ENCODE measurements around the gene MALAT1.

MALAT1 gene

DNA sequence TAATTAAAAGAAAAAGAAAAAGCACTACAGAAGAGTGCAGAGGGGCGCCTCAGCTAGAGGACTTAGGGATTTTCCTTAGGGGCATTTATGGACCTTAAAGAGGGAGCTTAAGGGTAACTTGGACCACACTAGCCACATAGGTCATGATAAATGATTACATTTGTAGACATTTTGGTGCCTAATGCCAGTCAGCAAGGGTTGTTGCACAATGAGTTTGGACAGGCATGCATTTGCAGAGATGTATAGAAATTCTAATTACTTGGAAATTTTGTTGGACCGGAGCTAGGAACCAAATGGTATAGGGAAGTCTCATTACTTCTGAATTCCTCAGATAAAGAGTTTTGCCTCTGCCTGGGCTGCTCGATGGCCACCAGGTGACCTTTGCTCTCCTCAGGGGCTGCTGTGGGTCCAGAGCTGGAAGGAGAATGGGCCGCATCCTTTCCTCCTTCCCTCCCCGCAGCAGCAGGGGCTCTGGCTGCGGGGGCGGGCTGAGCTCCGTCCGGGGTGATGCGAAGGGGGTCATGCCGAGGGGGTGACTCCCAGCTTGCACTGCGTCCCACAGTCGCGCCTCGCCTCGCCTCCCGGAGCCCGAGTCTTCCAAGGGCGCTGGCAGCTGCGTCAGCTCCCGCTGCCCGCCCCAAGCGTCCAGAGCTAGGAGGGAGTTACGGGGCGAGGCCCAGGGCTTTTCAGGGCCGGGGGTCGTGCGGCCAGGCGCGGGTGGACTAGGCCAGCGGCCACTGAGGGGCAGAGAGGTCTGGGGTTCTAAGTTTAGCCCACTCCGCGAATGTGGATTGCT is 20.3 kb upstream of the MALAT1 start:
- DNase-seq (ENCODE audit: low read depth in 1 of 2, low spot score in 1 of 2), result no peak

DNA sequence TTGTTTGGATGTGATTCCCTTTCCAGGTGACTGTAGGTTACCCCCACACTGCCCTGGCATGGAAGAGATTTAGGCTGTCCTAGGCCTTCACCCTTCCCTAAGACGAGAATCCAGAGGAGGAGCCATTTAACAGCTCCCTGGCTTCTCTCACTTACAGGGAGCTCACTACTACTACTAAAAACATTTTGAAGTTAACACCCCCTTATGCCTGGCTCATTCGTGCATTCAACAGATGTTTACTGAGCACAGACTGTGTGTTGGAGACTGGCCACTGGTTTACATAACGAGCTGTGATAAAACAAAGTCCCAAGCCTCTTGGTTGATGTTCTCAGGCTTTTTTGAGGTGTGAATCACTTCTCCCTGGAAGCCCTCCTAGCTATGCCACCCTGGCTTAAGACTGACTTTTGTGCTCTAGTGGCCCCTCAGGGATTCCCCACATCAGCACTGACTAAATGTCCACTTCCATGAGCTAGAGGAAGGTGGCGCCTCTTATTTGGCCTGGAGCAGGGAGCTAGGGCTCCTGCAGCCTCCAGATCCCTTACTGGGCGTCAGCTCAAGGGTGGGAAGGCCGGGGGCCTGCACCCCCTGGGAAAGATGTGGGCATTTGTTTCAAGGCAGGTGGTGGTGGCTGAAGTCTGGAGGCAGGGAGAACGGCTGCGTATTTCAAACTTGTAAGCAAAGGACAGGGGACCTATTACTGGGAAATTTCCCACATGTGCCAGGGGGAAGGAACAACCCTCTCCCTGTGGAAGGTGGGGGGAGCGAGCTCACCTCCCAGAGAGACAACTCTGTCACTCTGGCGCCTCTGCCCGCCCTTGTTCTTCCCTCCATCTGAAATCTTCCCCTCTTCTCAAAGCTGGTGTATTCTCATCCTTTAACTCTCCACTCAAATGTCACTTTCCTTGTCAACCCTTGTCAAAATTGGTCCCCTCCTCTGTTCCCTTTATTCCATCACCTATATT is 19.4 kb upstream of the MALAT1 start:
- DNase-seq (ENCODE audit: low read depth in 1 of 2, low spot score in 1 of 2), result no peak

- DNase-seq (ENCODE audit: low read depth in 1 of 2, low spot score in 1 of 2), result no peak
Observed at GRCh38 chr11:65482306-65482850, 16.5 kb upstream of the MALAT1 start.

- DNase-seq (ENCODE audit: low read depth in 1 of 2, low spot score in 1 of 2), result no peak
Observed at GRCh38 chr11:65485920-65486219, 13.0 kb upstream of the MALAT1 start.

DNA sequence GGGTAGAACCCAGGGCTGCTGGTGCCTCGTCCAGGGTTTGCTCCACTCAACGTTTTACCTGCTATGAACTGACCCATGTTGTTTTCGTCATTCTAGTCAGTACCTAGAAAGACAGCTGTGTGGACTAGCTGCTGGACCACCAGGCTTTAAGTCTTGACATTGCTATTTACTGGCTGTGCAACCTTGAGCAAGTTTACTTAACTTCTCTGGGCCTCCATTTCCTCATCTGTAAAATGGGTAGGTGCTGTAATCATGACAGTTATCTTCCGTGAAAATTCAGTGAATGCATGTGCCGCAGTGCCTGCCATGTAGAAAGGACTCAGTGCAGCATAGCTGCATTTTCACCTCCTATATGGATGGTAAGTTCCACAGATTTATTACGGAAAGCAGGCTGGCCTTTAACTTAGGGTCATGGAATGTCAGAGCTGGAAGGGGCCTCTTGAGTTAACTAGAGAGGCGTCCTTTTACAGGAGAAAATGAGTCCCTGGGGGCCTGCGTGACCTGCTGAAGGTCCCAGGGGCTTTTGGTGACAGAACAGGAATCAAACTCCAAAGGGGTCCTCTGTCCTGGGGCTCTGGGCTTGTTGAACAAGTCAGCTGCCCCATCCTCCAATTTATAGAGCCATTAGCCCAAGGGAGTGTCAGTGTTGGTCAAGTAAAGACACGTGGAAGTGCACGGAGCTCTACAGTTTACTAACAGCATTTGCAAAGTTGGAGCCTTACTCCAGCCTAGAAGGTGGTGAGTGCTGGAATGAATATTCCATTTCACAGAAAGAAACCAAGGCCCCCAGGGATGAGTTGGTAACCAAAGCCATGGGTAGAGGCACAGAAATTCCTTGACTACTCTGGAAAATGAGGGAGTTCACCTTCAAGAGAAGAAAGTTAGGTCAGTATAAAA is 12.0 kb upstream of the MALAT1 start:
- no peak for DNase-seq (ENCODE audit: low read depth in 1 of 2, low spot score in 1 of 2)

DNA sequence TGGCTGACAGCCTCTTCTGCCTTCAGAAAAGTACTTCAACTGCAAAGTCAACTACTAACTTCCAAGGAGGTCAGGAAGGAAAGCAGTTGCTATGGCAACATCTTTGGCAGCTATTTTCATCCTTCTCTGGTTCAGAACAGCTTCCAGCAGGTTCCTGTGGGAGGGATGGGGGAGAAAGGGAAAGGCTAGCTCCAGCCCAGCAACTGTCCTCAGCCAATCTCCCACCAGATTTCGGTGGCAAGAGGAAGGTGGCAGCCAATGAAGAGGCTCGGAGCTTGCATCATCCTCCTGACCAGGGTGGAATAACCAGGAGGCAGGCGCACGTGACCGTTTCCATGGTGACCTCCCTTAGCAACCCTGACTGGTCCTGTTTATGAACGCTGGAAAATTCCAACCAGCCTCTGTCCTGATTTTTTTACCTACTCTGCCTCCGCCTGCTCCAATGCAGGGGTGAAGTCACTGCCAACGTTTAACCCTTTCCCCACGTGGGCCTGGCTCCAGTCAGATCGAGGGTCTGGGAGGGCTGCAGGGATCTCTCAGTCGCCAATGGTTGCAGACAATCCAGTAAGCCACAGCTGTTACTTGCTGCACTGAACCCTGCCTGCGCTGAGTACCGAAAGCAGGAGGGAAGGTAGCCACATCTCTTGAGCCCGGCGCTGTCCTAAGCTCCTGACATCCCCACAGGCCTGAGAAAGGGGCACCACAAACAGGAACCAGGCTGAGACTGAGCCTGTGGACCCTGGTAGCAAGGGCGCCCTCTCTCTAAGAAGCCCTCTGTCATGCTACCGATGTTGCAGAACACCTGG is 11.2 kb upstream of the MALAT1 start:
- DNase-seq (ENCODE audit: low read depth in 1 of 2, low spot score in 1 of 2), result no peak

GRCh38 chr11:65488273-65489034 is 10.4 kb upstream of the MALAT1 start:
- DNase-seq (ENCODE audit: low read depth in 1 of 2, low spot score in 1 of 2), result no peak

GRCh38 chr11:65489035-65489705 is 9.7 kb upstream of the MALAT1 start:
- no peak for DNase-seq (ENCODE audit: low read depth in 1 of 2, low spot score in 1 of 2)

- DNase-seq (ENCODE audit: low read depth in 1 of 2, low spot score in 1 of 2), result no peak
Observed at GRCh38 chr11:65489706-65490320, 9.0 kb upstream of the MALAT1 start.

- DNase-seq (ENCODE audit: low read depth in 1 of 2, low spot score in 1 of 2), result no peak
Observed at GRCh38 chr11:65491163-65491465, 7.7 kb upstream of the MALAT1 start.

DNA sequence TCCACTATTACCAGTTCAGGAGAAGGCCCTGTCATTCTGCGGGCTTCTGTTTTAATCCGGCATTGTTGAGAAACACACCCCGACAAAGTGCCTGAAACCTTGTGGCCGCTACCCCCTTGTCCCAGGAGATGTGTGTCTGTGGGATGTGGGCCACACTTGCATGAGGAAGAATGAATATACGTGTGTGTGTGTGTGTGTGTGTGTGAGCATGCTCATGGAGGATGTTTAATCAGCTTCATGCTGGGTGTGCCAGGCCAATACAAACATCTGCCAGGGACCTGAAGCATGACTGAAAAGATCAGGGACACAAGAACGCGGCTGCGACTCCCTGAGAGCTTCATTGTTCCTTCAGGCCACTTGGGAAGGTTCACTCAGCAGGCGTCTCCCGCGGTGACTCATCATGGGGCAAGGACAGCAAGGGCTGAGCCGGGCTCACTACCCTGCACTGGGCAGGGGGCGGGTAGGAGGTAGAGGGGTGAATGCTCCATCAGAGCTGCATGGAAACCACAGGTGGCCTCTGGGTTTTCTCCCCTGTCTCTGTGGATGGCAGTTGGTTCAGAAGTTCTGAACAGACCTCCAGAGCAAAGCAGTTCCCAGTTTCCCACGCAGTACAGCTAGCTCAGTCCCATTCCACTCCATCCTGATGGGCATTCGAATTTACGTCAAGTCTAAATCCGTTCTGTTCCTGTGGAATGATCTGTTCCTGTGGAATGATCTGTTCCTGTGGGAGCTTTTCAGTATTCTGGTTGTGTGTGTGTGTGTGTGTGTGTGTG is 7.0 kb upstream of the MALAT1 start:
- no peak for DNase-seq (ENCODE audit: low read depth in 1 of 2, low spot score in 1 of 2)

DNA sequence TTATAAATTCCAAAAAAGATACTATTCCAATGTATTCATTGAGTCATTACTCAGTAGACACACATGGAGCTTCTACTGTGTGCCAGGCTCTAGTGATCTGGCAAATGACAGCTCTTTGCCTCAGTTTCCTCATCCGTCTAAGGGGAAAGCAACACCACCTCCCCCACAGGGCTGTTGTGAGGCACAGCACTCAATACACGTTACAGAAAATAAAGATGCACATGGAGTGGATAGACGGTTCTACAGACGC is 6.5 kb upstream of the MALAT1 start:
- no peak for DNase-seq (ENCODE audit: low read depth in 1 of 2, low spot score in 1 of 2)

DNA sequence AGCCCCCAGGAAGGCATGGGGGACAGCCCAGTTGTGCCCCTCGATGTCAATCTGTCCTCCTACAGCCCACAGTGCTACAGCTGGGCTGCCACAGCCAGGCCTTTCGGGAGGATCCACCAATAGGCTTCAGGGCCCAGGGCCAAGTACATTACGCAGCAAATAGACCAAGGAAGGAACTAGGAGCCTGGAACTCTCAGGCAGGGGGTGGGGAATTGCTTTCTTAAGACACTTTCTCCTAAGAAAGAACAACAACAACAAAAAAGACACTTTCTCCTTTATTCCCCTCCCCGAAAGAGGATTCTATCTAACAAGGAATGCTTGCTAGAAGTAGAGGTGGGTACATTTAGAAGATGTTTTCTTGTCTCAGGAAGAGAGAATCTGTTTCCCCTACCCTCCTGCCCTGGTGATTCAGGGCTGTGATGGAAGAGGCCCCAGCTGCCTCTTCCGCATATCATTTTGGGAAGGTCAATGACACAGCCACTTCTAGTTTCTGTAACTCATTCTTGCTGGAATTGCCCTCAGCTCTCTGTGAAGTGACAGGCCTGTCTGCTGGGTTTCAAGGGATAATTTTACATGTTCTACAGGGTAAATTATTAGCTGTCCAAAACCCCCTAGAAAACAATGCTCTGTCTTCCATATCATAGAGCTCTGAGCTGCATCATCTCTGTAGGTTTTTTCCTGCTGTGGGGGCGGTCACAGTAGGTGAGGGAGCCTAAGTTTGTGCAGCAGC is 6.0 kb upstream of the MALAT1 start:
- no peak for DNase-seq (ENCODE audit: low read depth in 1 of 2, low spot score in 1 of 2)

DNA sequence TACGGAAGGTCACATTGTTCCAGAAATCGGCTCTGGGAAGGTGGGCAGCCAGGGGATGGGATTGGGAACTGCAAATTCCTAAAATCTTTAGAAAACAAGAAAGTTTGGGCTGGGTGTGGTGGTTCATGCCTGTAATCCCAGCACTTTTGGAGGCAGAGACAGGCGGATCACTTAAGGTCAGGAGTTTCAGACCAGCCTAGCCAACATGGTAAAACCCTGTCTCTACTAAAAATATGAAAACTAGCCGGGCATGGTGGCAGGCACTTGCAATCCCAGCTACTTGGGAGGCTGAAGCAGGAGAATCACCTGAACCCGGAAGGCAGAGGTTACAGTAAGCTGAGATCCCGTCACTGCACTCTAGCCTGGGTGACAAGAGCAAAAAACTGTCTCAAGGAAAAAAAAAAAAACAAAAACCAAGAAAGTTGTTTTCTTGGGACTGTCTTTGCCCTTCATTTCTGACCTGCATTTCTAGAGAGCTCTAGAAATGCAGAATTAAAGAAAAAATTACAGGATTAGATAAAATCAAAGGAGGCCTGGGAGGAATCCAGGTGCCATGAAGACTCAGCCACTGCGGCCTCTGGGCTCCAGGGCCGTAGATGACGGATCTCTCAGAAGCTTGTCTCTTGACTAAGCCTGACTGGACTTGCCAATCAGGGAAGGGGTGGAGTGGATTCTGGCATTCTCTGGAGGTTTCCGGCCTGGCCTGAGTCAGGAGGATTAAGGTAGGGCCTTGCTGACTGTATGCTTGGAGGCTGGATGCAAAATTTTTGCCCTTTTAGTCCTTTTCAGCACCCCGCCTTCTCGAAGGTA is 5.3 kb upstream of the MALAT1 start:
- no peak for DNase-seq (ENCODE audit: low read depth in 1 of 2, low spot score in 1 of 2)

- no peak for DNase-seq (ENCODE audit: low read depth in 1 of 2, low spot score in 1 of 2)
Observed at GRCh38 chr11:65496304-65497140, 2.3 kb upstream of the MALAT1 start.
